Upper lobe of left lung (tissue), 6 donors: ENCODE results near the gene CPVL. TPM values are rescaled to one million over a fixed set of nuclear protein-coding genes. Genes with fewer than 3 reads are reported as not detected.

Experiments
- ATAC-seq, 2 donors: fragments of 200-7000 bp; cut with Tn5 transposase; one replicate each; pipeline ENCODE4 v1.9.1; 2022; ENCODE audit warnings: mild to moderate bottlenecking in 2 of 2, moderate library complexity in 2 of 2; ENCODE audit not compliant: low FRiP score in 2 of 2
- DNase-seq, 2 donors: peaks; one replicate each; pipeline ENCODE4 v3.0.0-alpha.2; 2019 to 2020
- H3K27ac ChIP-seq, 4 donors: fragments of 200-600 bp; sonication (generic); one replicate each; pipeline ENCODE4 v1.5.1; 2016 to 2019
- H3K27me3 ChIP-seq, 4 donors: fragments of 200-600 bp; sonication (generic); one replicate each; pipeline ENCODE4 v1.5.1; 2017 to 2019
- H3K36me3 ChIP-seq, 4 donors: fragments of 200-600 bp; sonication (generic); one replicate each; pipeline ENCODE4 v1.5.1; 2016 to 2019
- H3K4me1 ChIP-seq, 4 donors: fragments of 200-600 bp; sonication (generic); one replicate each; pipeline ENCODE4 v1.5.1; 2018 to 2019
- H3K4me3 ChIP-seq, 4 donors: fragments of 200-600 bp; sonication (generic); one replicate each; pipeline ENCODE4 v1.5.1; 2017 to 2019; ENCODE audit warnings: mild to moderate bottlenecking in 2 of 4, moderate library complexity in 1 of 4
- H3K9me3 ChIP-seq, 4 donors: fragments of 200-600 bp; sonication (generic); one replicate each; pipeline ENCODE4 v1.5.1; 2018 to 2019
- EP300 ChIP-seq, 4 donors: sonication (generic); formaldehyde crosslinking; IDR thresholded peaks; one replicate each; pipeline ENCODE4 v1.5.1; 2017; ENCODE audit warnings: antibody characterized with exemption in 4 of 4, control low read depth in 2 of 4
- POLR2A ChIP-seq, 4 donors: fragments of 450-650 bp; IDR thresholded peaks; one replicate each; pipeline ENCODE4 v1.5.1; 2016 to 2017; ENCODE audit warnings: antibody characterized with exemption in 4 of 4, mild to moderate bottlenecking in 2 of 4
- POLR2AphosphoS5 ChIP-seq, 2 donors: sonication (generic); formaldehyde crosslinking; IDR thresholded peaks; one replicate each; pipeline ENCODE4 v1.5.1; 2017; ENCODE audit warnings: antibody characterized with exemption in 2 of 2
- WGBS, 2 donors: methylation state at CpG; one replicate each; pipeline ENCODE4 v1.1.5; 2017 to 2018; 5-methylcytosine and 5-hydroxymethylcytosine counted together
- total RNA-seq, 6 donors: library from RNA; depleted of rRNA in 4 of 6; stranded (reverse); fragments of >200 nt in 4 of 6; gene quantifications; one replicate each; pipeline versions ENCODE4 v1.1.0 to v1.2.1, GENCODE V29; 2016 to 2021
- TF ChIP-seq, protein P1 (sequence below), 6 experiments: fragments of 450-650 bp in 4 of 6; fragments of 200-600 bp in 2 of 6; sonication (generic) in 2 of 6; IDR thresholded peaks; one replicate each; pipeline ENCODE4 v1.5.1; 2016 to 2019; ENCODE audit warnings: antibody characterized with exemption in 6 of 6
- donor health status: DM: no; HTN: no; CAD: no; lungs with moderate emphysema.
- donor health status: DM: no; HTN: yes; CAD: no; lungs with severe emphysema.

The CPVL gene
- total RNA-seq, 6 donors from 2014 or later: 4.6 to 47.4 (median 23.2) TPM

DNA sequence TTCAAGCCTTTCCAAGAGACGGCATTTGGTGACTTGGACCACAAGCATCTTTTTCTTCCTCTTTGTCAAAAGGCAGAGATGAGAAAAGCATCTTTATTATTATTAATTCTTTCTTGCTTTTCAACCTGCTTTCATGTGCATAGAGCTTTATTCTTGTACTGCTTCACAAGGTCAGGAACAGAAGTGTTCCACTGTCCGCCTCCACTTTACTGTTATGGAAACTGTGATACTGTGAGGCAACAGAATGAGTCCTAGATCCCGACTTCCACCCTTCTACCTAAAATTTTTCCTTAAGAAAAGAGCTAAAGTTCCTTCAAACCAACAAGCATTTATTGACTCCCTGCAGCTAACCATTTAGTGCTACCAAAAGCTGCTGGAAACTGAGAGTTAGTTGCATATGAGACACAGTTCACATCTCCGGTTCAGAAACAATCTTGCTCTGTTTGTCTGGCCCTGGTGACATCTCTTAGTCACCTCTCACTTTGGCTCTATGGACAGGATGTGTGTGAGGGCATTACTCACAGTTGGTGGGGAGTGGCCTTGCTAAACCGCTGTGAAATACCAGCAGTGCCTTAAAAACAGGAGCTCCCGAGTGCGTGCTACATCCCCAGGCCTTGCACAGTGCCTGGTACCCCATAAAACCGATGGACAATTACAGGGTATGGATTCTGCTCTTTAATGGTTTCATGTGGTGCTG, 111.1 kb downstream of the CPVL start:
- no peak for TF ChIP-seq POLR2AphosphoS5 (IDR thresholded peaks at IDR 0.05)
- TF ChIP-seq, protein P1, sequence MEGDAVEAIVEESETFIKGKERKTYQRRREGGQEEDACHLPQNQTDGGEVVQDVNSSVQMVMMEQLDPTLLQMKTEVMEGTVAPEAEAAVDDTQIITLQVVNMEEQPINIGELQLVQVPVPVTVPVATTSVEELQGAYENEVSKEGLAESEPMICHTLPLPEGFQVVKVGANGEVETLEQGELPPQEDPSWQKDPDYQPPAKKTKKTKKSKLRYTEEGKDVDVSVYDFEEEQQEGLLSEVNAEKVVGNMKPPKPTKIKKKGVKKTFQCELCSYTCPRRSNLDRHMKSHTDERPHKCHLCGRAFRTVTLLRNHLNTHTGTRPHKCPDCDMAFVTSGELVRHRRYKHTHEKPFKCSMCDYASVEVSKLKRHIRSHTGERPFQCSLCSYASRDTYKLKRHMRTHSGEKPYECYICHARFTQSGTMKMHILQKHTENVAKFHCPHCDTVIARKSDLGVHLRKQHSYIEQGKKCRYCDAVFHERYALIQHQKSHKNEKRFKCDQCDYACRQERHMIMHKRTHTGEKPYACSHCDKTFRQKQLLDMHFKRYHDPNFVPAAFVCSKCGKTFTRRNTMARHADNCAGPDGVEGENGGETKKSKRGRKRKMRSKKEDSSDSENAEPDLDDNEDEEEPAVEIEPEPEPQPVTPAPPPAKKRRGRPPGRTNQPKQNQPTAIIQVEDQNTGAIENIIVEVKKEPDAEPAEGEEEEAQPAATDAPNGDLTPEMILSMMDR (IDR thresholded peaks at IDR 0.05): no peak
- TF ChIP-seq EP300 (IDR thresholded peaks at IDR 0.05): no peak
- TF ChIP-seq POLR2A (IDR thresholded peaks at IDR 0.05): no peak
- ATAC-seq (peak; percentile 55 to 57), DNase-seq (no peak)
- H3K27ac ChIP-seq: no peak overlapping the region
- H3K4me1 ChIP-seq: peaks cover 0 to 3% (median 0%) of the 10 kb centered on the region in 4 donors
- 81 to 83% methylated on average over 8 of the region's 8 CpGs for WGBS, 2 donors
- no peak overlapping the region for H3K4me3 ChIP-seq
- H3K27me3 ChIP-seq: no peaks in the 10 kb centered on the region
- H3K9me3 ChIP-seq: no peaks in the 10 kb centered on the region
- H3K36me3 ChIP-seq: no peaks in the 10 kb centered on the region

DNA sequence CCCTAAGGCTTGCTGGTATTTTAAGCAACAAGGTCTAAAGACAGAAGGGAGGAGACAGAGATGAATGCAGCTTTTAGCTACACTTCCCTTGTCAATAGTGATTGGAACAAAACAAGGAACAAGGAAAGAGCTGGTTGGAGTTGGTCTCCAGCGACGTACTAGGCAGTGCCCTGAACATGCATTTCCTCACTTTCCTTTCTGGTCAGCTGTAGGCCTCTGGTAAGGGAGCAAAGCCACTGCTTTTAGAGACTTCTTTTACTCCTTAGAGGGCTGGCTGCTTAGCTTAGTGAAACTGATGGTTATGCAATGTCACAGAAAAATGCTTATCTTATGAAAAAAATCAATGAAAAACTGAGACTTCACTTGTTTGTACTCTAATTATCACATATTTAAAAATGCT, 112.8 kb downstream of the CPVL start:
- H3K9me3 ChIP-seq: no peaks in the 10 kb centered on the region
- H3K27ac ChIP-seq: no peak overlapping the region
- no peaks in the 10 kb centered on the region for H3K27me3 ChIP-seq
- no peaks in the 10 kb centered on the region for H3K36me3 ChIP-seq
- H3K4me3 ChIP-seq: no peak overlapping the region
- 57 to 60% methylated on average over 2 of the region's 2 CpGs for WGBS, 2 donors
- TF ChIP-seq EP300 (IDR thresholded peaks at IDR 0.05) (no peak), POLR2A (IDR thresholded peaks at IDR 0.05) (no peak), POLR2AphosphoS5 (IDR thresholded peaks at IDR 0.05) (no peak)
- TF ChIP-seq, protein P1 (IDR thresholded peaks at IDR 0.05): no peak
- H3K4me1 ChIP-seq: peaks cover 0 to 3% (median 0%) of the 10 kb centered on the region in 4 donors
- DNase-seq: no peak
- peak in 1 of 2 donors; percentile 57 for ATAC-seq

DNA sequence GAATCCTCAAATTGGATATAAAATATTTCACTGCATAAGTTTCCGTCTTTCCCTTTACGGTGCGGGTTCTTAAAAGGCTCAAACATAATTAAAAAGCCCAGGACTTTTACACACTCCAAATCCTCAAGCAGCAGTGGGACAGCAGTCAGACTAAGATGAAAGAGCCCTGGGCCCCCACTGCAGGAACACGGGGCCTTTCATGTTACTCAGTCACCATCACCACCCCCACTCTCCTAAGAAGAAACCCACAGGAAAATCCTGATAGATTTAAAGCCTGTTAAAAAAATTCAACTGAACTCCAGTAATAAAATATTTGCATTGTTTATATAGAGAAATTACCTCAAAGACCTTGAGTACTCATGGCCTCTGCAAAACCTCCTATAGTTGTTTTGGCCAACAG, 114.2 kb downstream of the CPVL start:
- ATAC-seq (no peak), DNase-seq (no peak)
- 76 to 80% methylated on average over 4 of the region's 4 CpGs for WGBS, 2 donors
- peaks cover 0 to 3% (median 0%) of the 10 kb centered on the region in 4 donors for H3K4me1 ChIP-seq
- no peak overlapping the region for H3K27ac ChIP-seq
- no peaks in the 10 kb centered on the region for H3K27me3 ChIP-seq
- TF ChIP-seq, protein P1 (IDR thresholded peaks at IDR 0.05): no peak
- TF ChIP-seq EP300 (IDR thresholded peaks at IDR 0.05) (no peak), POLR2A (IDR thresholded peaks at IDR 0.05) (no peak), POLR2AphosphoS5 (IDR thresholded peaks at IDR 0.05) (no peak)
- H3K36me3 ChIP-seq: no peaks in the 10 kb centered on the region
- no peak overlapping the region for H3K4me3 ChIP-seq
- peaks cover 0 to 3% (median under 1%) of the 10 kb centered on the region in 4 donors for H3K9me3 ChIP-seq

DNA sequence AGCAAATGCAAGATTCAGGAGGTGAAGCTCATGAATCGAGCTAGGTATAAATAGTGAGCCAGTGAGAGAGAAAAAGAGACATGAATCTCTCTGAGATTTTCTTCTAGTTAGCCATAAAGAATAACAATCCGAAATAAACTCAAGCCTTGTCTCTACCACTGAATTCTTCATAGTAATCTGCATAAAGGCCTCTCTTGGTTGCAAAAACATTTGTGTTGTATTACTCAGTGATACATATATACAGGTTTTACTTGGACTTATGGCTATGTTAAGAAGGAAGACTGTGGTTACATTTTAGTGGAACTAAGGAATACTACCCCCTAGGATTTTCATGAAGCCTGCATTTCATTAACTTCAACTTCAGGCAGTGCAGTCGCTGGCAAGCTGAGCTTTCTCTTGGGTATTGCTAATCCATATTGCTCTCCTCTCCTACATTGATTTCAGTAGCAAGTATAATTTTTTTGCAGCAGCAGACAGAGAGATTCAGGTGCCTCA, 115.5 kb downstream of the CPVL start:
- no peak for DNase-seq
- peaks cover 0 to 5% (median 4%) of the 10 kb centered on the region in 4 donors for H3K9me3 ChIP-seq
- H3K4me1 ChIP-seq: peaks cover 0 to 3% (median 0%) of the 10 kb centered on the region in 4 donors
- no peak overlapping the region for H3K4me3 ChIP-seq
- no peaks in the 10 kb centered on the region for H3K36me3 ChIP-seq
- no peak overlapping the region for H3K27ac ChIP-seq
- no peaks in the 10 kb centered on the region for H3K27me3 ChIP-seq
- ATAC-seq: no peak
- WGBS, 2 donors: 82 to 92% methylated on average over 3 of the region's 3 CpGs
- no peak for TF ChIP-seq POLR2A (IDR thresholded peaks at IDR 0.05)
- TF ChIP-seq, protein P1 (IDR thresholded peaks at IDR 0.05): no peak
- TF ChIP-seq EP300 (IDR thresholded peaks at IDR 0.05): no peak
- no peak for TF ChIP-seq POLR2AphosphoS5 (IDR thresholded peaks at IDR 0.05)
